Esophagus mucosa (tissue), 1 donor: ENCODE measurements around the gene CDKAL1. TPM values are rescaled to one million over a fixed set of nuclear protein-coding genes. Genes with fewer than 3 reads are reported as not detected.
"Not testable (repeated sequence)": the region's sequence is repeated elsewhere in the genome, so short reads cannot be mapped to it uniquely, and the experiment has no call there.

Experiments
- ATAC-seq: fragments of 200-7000 bp; cut with Tn5 transposase; one replicate; pipeline ENCODE4 v1.9.1; 2020
- total RNA-seq: library from RNA; stranded (reverse); gene quantifications from one replicate; pipeline ENCODE4 v1.2.4, GENCODE V29; 2023
- donor health status: DM: yes; HTN: yes; CAD: no.

CDKAL1 gene
- total RNA-seq, 1 donor from 2014 or later = 8.2 TPM

GRCh38 chr6:21189759-21190158, 655.5 kb downstream of the CDKAL1 start:
- ATAC-seq = no peak

GRCh38 chr6:21190701-21191100, 656.4 kb downstream of the CDKAL1 start:
- ATAC-seq = no peak

- no peak for ATAC-seq
These were observed 659.7 kb downstream of the CDKAL1 start for GRCh38 chr6:21193790-21194475.

GRCh38 chr6:21195301-21195700, 661.0 kb downstream of the CDKAL1 start:
- not testable (repeated sequence) for ATAC-seq

- ATAC-seq = no peak
These were observed 663.9 kb downstream of the CDKAL1 start for GRCh38 chr6:21198032-21198640.

- no peak for ATAC-seq
These were observed 665.0 kb downstream of the CDKAL1 start for GRCh38 chr6:21199262-21199661.

GRCh38 chr6:21200134-21200870, 666.0 kb downstream of the CDKAL1 start:
- ATAC-seq = no peak

- no peak for ATAC-seq
These were observed 666.9 kb downstream of the CDKAL1 start for GRCh38 chr6:21201187-21201586.

GRCh38 chr6:21201637-21202350, 667.5 kb downstream of the CDKAL1 start:
- ATAC-seq = no peak

GRCh38 chr6:21202521-21202920, 668.3 kb downstream of the CDKAL1 start:
- ATAC-seq = no peak

GRCh38 chr6:21204951-21205350, 670.7 kb downstream of the CDKAL1 start:
- ATAC-seq = no peak

- no peak for ATAC-seq
These were observed 674.0 kb downstream of the CDKAL1 start for GRCh38 chr6:21208081-21208795.

GRCh38 chr6:21208796-21209186, 674.5 kb downstream of the CDKAL1 start:
- no peak for ATAC-seq

GRCh38 chr6:21213492-21213891, 679.2 kb downstream of the CDKAL1 start:
- ATAC-seq = no peak

GRCh38 chr6:21214738-21215448, 680.6 kb downstream of the CDKAL1 start:
- ATAC-seq = no peak

- no peak for ATAC-seq
These were observed 685.0 kb downstream of the CDKAL1 start for GRCh38 chr6:21219241-21219640.

GRCh38 chr6:21219856-21220255, 685.6 kb downstream of the CDKAL1 start:
- ATAC-seq = no peak

- no peak for ATAC-seq
These were observed 686.2 kb downstream of the CDKAL1 start for GRCh38 chr6:21220271-21220987.

- no peak for ATAC-seq
These were observed 688.4 kb downstream of the CDKAL1 start for GRCh38 chr6:21222656-21223055.

GRCh38 chr6:21225912-21226311, 691.7 kb downstream of the CDKAL1 start:
- ATAC-seq = no peak

- peak; percentile 23 for ATAC-seq
These were observed 693.2 kb downstream of the CDKAL1 start for GRCh38 chr6:21227486-21227885.
